ENCODE measurements around the gene GAS1. TPM values are rescaled to one million over a fixed set of nuclear protein-coding genes. Genes with fewer than 3 reads are reported as not detected.
A peak's percentile ranks its signal among the peaks of the same experiment; 100 is the strongest.

GAS1 gene
- total RNA-seq, 4 donors from 2014 or later = 22.8 to 50.6 (median 40.1) TPM

GRCh38 chr9:86907346-86907745, 40.0 kb downstream of the GAS1 start:
- H3K27ac ChIP-seq = no peak overlapping the region
- H3K9me3 ChIP-seq = no peaks in the 10 kb centered on the region
- H3K4me1 ChIP-seq = peaks cover 11% of the 10 kb centered on the region
- H3K36me3 ChIP-seq = no peaks in the 10 kb centered on the region
- no peak overlapping the region for H3K4me3 ChIP-seq
- 81% methylated on average over 1 of the region's 1 CpG for WGBS
- peaks cover 11% of the 10 kb centered on the region for H3K27me3 ChIP-seq
- no peak for DNase-seq (ENCODE audit: low spot score in 2 of 2)
- TF ChIP-seq EP300 (IDR thresholded peaks at IDR 0.05) (no peak), POLR2A (IDR thresholded peaks at IDR 0.05) (no peak), CTCF (IDR thresholded peaks at IDR 0.05) (no peak), POLR2AphosphoS5 (IDR thresholded peaks at IDR 0.05) (no peak)

DNA sequence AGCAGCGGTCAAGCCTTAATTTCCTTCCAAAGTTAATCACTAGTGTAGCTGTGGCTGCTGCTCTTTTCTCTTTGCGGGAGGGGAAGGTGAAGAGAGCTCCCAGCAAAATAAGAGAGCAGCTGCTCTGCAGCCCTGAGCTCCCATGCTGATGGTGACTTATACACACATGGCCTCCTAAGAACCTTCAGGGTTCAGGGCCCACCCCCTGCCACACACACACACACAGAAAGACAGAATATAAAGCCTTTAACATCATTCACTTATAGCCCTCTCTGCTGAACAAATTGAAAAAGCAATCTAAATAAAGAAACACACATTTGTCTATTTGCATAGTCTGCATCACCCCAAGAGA, 43.6 kb downstream of the GAS1 start:
- H3K4me1 ChIP-seq = peaks cover 11% of the 10 kb centered on the region
- H3K27me3 ChIP-seq = peaks cover 23% of the 10 kb centered on the region
- no peaks in the 10 kb centered on the region for H3K36me3 ChIP-seq
- H3K9me3 ChIP-seq = no peaks in the 10 kb centered on the region
- TF ChIP-seq POLR2AphosphoS5 (IDR thresholded peaks at IDR 0.05) (no peak), EP300 (IDR thresholded peaks at IDR 0.05) (no peak), CTCF (IDR thresholded peaks at IDR 0.05) (no peak), POLR2A (IDR thresholded peaks at IDR 0.05) (no peak)
- no peak overlapping the region for H3K27ac ChIP-seq
- no peak for DNase-seq (ENCODE audit: low spot score in 2 of 2)
- no peak overlapping the region for H3K4me3 ChIP-seq
- 88% methylated on average over 2 of the region's 2 CpGs for WGBS

GRCh38 chr9:86902991-86903733, 44.1 kb downstream of the GAS1 start:
- Histone ChIP-seq H3K27me3 (peaks cover 23% of the 10 kb centered on the region), H3K4me1 (peaks cover 11% of the 10 kb centered on the region), H3K9me3 (no peaks in the 10 kb centered on the region), H3K36me3 (no peaks in the 10 kb centered on the region), H3K4me3 (peak overlapping the region; percentile 25), H3K27ac (no peak overlapping the region)
- TF ChIP-seq EP300 (IDR thresholded peaks at IDR 0.05) (no peak), POLR2A (IDR thresholded peaks at IDR 0.05) (no peak), CTCF (IDR thresholded peaks at IDR 0.05) (no peak), POLR2AphosphoS5 (IDR thresholded peaks at IDR 0.05) (no peak)
- no peak for DNase-seq (ENCODE audit: low spot score in 2 of 2)
- 19% methylated on average over 19 of the region's 19 CpGs for WGBS

DNA sequence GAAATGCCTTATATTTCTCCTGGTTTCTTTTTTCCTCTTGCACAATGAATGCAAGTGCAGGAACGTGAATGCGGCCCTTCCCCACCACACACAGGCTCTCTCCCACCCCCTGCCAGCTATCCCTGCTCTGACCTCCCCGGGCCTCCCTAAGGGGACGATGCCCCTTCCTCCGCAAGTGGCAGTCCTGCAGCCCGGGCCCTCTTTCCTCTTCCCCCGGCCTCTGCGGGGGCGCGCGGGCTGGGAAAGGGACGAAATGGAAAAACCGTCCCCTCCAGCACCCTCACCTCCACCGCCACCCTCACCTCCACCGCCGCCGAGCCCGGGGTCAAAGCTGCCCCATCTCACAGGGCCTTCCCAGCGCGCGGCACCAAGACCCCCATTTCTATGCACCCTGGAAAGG, 44.7 kb downstream of the GAS1 start:
- Histone ChIP-seq H3K4me3 (peak overlapping the region; percentile 25), H3K27ac (no peak overlapping the region), H3K9me3 (no peaks in the 10 kb centered on the region), H3K4me1 (peaks cover 11% of the 10 kb centered on the region), H3K27me3 (peaks cover 23% of the 10 kb centered on the region), H3K36me3 (no peaks in the 10 kb centered on the region)
- no peak for DNase-seq (ENCODE audit: low spot score in 2 of 2)
- WGBS = 60% methylated on average over 21 of the region's 21 CpGs
- TF ChIP-seq EP300 (IDR thresholded peaks at IDR 0.05) (no peak), POLR2A (IDR thresholded peaks at IDR 0.05) (no peak), CTCF (IDR thresholded peaks at IDR 0.05) (no peak), POLR2AphosphoS5 (IDR thresholded peaks at IDR 0.05) (no peak)

GRCh38 chr9:86902176-86902575, 45.1 kb downstream of the GAS1 start:
- peaks cover 23% of the 10 kb centered on the region for H3K27me3 ChIP-seq
- DNase-seq (ENCODE audit: low spot score in 2 of 2) = no peak
- H3K36me3 ChIP-seq = no peaks in the 10 kb centered on the region
- no peak overlapping the region for H3K27ac ChIP-seq
- H3K9me3 ChIP-seq = no peaks in the 10 kb centered on the region
- 58% methylated on average over 8 of the region's 8 CpGs for WGBS
- peaks cover 11% of the 10 kb centered on the region for H3K4me1 ChIP-seq
- TF ChIP-seq CTCF (IDR thresholded peaks at IDR 0.05) (no peak), POLR2A (IDR thresholded peaks at IDR 0.05) (no peak), EP300 (IDR thresholded peaks at IDR 0.05) (no peak), POLR2AphosphoS5 (IDR thresholded peaks at IDR 0.05) (no peak)
- H3K4me3 ChIP-seq = no peak overlapping the region

Data from suprapubic skin (tissue), 4 donors.